ENCODE results near the gene MATN1.
A peak's percentile ranks its signal among the peaks of the same experiment; 100 is the strongest.

Gene MATN1

DNA sequence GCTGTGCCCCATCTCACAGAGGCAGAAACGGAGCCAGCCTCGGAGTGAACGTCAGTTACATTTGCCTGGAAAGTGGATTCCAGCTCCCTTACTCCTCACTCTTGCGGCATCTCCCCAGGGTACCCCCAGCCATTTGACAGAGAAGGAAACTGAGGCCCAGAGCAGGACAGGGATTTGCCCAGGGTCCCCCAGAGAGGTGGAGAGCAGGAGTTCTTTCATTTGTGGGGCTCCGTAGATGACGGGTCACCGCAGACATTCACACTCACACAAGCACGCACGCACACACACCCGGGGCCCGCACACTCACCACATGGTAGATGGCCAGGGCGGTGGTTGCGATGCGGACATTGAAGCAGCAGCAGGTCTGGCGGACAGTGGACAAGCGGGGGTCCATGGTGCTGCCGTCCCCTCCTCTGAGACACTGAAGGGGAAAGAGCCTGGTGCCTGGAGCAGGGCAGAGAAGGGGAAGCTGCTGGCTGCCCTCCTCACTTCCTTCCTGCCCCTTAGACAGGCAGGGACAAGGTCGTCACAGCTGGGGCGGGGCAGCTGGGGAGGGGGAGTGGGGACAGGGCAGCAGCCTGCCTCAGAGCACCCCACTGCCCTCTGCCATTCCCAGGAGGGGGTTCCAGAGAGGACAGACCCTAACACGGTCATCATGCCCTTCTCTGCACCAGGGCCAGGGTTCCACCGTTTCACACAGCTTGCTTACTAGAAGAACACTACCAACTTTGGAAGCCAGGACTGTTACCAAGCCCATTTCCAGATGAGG is 34.2 kb upstream of the MATN1 start, which contains the start of gene LAPTM5:
Gene LAPTM5 (minus strand): TSS at position 423 of the 769 bp plus-strand sequence. CDS start 29 bp downstream, at position 394.
- no peak for DNase-seq (ENCODE audit: low read depth in 2 of 2)

DNA sequence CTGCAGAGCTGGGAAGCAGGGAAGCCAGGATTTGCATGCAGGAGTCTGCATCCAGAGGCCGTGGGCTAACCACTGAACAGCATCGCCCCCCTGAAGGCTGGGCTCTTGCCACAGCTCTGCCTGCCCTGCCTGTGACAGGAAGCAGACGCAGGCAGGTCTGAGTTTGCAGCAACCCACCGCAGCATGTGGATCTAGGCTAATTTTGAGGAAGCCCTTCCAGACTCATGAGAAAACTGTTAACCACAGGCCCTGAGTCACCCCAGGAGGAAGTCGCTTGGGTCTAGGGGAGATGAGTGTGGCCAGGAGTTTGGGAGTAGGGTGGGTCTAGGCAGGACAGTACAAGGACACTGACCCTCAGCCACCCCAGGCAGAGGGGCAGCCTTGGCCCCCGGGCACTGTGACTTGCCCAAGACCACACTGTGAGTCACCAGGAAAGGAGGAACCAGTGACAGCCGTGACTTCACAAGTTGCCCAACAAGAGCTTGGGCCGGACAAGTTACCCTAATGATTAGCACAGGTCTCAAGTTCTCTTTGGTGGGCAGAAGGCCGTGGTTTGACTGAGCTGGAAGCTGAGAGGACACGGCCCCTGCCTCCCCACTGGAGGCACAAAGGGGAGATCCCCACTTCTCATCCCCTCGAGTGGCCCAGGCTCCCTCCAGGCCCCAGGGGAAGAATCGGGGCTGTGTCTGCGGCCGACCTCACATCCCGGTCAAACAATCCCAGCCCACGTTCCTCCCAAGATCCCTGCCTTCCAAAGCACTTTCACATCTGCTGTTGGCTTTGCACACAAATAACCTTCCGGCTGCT is 33.4 kb upstream of the MATN1 start:
- DNase-seq (ENCODE audit: low read depth in 2 of 2): peak in 1 of 2 donors; percentile 64

DNA sequence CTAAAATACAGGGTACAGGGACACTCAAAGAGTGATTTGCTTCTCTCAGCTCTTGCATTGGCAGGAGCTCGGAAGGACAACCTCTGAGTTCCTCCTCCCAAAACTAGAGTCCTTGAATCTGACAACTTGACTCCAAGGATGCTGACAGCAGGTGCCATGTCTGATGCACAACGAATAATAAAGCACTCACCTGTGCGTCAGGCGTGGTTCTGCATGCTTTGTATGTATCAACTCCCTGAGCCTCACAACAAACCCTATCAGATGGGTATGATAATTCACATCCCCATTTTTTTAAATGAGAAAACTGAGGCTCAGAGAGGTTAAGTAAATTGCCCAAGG is 32.8 kb upstream of the MATN1 start:
- DNase-seq (ENCODE audit: low read depth in 2 of 2): no peak

DNA sequence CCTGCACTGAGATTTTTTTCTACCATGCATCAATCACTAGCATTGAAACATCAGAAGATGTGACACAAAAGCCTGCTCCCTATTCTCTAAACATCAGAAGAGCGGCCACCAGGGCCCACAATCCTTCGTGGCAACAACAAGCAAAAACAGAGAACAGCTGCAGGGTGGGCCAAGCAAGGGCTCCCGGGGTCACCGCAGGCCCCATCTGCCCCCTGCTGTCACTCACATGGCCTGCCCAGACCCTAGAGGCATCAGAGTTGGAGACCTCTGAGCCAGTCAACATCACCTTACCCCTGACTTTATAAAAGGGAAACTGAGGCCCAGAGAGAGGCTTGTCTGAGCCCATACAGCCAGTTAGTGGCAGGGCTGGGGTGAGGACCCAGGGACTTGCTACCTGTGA is 32.4 kb upstream of the MATN1 start:
- DNase-seq (ENCODE audit: low read depth in 2 of 2): no peak

DNA sequence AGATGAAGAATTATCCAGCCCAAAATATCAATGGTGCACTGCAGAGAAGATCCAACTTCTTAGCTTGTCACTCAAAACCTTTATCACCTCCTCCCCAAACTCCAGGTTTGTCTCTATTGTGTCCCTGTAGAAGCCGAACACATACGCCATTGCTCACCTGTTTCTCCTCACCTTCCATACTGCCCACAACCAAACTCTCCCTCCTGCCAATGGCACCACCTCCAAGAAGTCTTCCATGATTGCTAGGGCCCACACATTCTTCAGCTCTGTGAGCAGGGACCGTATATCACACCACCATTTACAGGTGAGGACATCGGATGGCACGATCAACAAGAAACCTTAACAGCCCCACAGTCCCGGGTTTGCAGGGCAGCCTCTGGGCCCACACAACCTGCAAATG is 31.9 kb upstream of the MATN1 start:
- DNase-seq (ENCODE audit: low read depth in 2 of 2): no peak

DNA sequence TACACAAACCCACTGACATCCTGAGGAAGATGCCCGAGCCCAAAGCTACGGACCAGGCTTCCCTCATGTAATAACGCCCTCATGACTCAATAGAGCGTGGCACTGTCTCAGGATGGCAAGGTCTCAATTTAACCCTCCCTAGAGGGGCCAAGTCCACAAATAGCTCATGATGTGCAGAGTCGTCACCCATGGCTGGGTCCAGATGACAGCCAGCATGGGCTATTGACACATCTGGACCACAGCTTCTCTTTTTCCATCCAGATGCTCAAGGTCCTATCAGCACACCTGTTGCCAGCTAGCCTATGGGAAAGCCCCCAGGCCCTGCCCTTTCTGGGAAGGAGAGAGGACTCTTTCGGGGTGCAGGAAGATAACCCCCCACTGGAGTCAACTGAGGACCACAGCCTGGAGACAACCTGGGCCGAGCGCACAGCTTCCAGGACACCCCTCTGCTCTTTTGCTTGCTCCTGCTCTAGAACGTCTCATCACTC is 31.3 kb upstream of the MATN1 start:
- no peak for DNase-seq (ENCODE audit: low read depth in 2 of 2)

DNA sequence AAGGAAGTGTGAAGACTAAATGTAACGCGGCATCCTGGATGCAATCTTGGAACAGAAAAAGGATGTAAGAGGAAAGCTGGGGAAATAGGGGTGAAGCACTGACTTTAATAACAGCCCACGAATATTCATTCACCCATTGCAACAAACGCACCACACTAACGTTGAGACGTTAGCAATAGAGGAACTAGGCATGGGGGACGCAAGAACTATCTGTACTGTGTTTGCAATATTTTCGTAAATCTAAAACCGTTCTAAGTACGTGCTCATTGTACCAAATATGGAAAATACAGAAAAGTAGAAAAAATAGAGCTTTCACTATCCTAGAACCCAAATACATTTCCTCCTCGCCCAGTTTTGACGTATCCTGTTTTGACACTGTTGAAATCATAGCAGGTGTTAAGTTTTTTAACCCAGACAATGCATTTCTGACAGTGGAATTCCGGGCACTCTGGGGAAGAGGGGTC is 30.3 kb upstream of the MATN1 start:
- no peak for DNase-seq (ENCODE audit: low read depth in 2 of 2)

DNA sequence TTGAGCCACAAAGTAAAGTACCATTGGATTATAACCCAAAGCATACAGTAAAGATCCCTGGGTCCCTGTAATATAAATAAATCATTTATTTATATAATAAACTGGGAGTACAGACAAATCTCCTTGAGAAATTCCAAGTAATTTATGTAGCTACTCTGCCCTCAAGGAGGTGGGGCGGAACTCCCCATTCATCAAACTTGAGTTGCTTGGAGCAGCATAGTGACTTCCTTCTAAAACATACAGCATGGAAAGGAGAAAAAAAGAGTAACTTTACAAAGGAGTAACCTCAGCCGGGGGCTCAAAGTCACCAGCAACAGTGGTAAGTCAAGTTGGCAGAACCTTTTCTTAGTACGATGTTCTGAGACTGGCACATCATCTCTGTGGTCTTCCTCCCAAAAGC is 29.7 kb upstream of the MATN1 start:
- DNase-seq (ENCODE audit: low read depth in 2 of 2): no peak

DNA sequence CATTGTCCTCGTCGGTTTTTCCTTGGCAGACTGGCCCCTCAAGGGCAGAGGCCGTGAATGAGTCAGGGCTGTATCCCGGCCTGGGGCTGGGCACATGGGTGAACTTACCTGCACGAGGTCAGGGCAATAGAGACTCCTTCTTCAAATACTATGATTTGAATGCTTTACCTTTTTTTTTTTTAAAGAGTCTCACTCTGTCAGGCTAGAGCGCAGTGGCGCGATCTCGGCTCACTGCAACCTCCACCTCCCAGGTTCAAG is 29.2 kb upstream of the MATN1 start:
- DNase-seq (ENCODE audit: low read depth in 2 of 2): no peak

DNA sequence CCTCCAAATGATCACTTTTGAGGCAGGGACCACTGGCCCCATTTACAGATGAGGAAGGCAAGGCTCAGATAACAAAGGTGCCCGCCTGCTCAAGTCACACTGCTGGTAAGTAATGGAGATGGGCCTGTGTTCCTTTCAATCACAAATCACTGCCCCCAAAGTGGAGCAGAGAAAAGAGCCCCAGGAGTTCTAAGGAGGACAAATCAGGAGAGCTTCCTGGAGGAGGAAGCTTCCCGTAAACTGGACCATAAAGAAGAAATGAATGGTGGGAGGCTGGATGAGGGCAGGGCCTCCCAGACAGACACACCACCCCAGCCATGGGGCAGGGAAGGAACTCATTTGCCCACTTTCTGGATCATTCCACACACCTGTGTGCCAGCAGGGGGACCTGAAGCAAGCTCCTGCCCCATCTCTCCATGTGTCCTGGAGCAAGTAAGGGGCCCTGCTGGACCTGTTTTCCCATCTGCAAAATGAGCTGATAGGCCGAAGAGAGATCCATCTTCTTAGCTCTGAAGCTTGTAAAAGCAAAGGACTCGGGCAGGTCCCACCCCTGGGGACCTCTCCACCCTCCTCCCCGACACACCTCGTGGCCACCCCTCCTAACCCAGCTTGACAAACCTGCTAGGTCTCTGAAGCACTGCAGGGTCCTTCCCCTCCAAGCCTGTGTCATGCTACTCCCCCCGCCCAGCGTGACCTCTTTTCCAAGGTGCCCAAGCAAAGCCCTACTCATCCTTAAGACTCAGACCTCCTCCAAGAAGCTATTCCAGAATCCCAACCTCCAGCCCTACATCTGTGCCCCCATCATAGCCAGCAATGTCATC is 28.7 kb upstream of the MATN1 start:
- DNase-seq (ENCODE audit: low read depth in 2 of 2): no peak

DNA sequence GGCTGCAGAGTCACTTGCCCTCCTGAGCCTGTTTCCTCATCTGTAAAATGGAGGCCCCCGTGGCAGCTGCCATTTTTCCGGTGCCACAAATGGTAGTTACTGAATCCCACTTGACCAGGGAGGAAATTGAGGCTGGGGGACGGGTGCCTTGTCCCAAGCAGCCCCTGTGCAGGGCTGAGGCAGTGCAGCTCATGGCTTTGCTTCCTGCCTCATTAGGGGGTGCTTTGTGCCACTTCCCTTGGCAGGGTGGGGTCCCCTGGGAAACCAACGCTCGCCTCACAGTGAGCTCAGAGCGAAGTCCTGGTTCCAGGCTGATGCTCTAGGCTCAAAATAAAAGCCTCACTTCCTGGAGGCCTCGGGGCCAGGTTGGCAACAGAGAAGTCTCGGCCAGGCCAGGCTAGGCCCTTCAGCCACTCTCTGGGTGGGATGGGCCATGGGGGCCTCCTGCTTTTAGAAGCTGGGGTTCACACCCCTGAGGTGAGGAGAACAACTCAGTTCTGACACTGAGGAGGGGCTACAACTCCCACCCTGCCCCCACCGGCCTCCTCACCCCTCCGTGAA is 27.4 kb upstream of the MATN1 start:
- DNase-seq (ENCODE audit: low read depth in 2 of 2): no peak

DNA sequence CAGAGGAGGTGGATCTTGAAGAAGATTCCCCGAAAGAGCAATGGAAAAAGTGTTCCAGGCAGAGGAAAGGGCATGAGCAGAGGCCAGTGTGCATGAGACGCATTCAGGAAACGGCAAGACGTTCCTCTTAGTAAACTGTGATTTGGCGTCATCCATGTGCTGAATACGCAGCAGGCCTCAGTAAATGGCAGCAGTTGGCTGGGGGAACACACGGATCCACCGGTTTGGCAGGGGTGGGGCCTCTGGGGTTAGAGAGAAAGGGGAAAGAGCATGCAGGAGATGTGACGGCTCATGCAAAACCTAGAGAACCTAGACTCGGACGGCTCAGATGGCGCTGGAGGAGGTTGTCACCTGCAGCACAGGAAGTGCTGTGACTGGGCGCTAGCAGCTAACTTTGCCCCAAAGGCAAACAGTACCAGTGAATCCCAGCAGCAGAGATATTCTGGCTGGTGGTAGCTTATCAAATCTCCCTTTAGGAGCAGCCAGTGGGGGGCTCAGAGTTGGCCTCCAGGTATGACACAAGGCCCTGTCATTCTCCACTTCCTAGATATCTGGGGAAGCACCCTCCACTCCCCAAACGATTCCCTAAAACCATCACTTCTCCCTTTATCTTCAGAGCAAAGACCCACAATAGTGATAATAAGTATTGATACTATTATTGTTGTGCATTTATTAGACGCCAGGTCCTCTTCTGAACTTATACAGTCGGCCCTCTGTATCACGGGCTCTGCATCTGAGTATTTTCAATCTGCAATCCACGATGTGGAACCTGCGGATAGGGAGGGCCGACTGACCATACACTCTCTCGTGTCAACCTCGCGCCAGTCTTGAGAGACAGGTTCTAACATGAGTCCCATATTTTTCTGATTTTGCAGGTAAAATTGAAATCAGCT is 26.6 kb upstream of the MATN1 start:
- DNase-seq (ENCODE audit: low read depth in 2 of 2): no peak

DNA sequence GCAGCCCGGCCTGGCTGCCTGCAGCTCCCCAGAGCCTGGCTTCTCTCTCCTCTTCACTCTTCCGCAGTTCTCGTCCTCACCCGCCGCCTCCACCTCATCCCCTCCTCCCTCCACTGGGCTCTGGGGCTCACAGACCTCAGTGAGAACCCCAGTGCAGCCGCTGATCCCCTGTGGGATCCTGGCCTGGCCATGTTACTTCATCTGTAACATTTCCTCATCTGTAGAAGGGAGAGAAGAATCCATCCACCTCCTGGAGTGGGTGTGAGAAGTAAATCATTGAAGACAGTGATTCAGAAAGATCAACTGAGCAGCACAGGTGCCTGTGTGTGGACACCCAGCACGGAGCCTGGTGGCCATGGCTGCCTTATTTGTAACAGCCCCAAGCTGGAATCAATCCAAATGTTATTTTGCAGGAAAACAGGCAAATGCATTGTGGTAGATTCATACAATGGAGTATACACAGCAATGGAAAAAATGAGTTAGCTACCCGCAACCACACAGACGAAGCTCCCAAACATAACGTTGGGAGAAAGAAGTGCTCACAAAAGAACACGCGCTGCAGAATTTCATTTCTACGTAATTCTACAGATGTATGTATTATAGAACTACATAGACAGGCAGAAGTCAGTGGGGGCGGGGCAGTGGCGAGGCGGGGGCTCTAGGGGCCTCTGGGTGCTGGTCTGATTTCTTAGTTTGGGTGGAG is 25.5 kb upstream of the MATN1 start:
- DNase-seq (ENCODE audit: low read depth in 2 of 2): no peak

DNA sequence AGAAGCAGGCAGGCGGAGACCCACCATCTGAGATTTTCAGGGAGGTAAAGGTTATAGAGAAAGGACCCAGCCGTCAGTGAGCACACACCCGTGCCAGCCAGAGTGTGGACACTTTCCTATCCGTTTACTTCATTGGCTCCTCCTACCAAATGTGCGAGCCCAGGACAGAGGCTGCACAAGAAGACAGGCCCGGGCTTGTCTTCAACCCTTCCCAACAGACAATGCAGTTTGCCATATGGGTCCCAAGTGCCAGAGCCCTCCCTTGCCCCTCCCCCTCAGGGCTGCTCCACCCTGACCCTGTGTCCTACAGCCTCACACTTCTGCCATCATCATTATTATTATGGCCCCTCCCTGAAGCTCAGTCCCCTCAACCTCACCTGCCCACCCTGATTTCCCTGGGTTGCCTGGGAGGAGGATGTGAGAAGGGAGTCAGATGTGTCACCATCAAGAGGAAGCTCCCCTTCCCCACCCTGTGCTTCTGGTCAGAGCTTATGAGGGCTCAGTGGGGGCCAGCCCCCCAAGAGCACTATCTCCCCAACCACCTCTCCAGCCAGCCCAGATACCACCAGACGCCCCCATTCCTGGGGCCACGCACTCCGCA is 24.8 kb upstream of the MATN1 start:
- no peak for DNase-seq (ENCODE audit: low read depth in 2 of 2)

DNA sequence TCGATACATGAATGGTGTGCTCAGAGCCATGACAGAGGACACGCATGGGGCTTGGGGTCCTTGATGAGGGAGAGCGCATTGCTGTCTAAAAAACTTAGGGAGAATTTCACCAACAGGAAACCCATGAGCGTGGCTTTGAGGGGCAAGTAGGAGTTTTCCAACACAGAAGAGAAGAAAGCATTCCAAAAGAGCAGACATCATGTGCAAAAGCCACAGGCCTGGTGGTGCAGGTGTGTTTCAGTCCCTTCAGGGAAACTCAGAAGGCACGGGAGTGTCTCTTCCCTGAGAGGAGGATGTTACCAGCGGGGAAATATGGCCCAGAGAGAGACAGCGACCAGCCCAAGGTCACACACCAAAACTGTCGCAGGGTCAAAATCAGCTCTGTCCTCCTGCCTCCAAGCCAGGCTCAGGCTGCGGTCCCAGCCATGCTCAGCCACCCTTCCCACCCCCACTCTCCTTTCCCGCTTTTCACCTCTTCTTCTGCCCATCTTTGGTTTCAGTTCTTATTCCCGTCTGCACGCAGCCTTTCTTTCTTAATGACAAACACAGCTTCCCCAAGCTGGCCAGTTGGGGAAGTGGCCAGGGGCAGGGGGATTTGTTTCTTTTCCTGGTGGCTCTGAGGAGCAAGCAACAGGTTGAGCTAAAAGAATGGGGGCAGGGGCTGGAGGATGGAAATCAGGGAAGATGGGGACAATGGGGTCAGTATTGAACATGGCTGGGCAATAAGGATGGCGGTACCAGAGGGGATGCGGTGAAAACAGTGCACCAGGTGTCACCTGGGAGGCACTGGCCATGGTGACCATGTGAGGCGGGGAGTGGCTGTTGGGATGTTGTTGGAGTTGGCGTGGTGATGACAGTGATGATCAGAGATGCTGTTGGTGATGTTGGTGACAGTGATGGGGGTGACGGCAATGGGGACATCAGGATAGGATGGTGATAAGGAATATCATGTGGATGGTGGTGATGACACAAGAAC is 23.9 kb upstream of the MATN1 start:
- no peak for DNase-seq (ENCODE audit: low read depth in 2 of 2)

DNA sequence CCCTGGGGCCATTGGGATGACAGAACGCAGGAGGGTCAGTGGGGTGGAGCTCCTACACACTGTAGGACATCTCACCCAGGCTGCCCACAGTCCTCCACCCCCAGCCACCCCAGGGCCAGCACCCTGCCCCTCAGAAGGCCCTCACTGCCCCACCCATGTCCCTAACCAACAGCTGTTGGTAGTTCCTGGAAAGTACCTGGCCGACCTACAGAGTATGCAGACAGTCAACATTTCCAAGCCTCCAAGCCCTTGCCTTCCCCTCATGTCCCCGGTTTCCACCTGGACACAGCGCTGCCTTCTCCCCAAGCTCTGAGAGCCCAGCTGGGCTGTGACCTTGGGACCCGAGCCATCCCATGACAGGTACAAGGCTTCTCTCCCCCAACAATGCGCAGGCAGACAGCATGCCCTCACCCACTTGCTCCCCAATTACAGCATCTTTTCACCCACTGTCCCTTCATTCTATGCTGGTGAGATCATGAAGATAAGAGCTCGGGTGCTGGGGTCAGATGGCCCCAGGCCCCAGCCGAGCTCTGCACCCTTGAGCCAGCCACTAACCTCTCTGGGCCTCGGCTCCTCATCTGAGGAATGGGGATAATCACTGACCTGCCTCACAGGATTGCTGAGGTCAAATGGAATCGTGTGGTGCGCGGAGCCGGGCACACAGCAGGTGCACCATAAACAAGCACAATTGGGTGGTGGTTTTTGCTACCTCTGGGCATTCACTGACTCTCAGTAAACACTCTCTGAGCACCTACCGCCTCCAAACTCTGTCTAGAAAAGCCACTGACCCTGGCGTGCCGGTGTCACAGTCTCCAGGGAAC is 23.0 kb upstream of the MATN1 start:
- DNase-seq (ENCODE audit: low read depth in 2 of 2): no peak

DNA sequence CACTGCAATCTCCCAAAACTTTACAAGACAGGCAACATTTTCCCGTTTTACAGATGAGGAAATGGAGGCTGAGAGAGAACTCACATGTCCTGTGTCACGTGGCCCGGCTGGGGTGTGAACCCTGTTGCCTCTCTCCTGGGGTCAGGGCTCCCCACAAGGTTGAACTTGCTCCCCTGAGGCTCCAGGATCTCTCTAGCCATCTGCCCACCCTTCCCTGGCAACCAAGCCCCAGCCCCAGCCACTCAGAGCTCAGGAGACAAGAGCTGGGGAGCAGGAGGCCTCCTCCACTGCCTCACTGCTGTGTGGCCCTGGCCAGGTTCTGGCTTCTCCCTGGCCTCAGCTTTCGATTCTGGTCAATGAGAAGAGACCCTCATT is 22.4 kb upstream of the MATN1 start:
- no peak for DNase-seq (ENCODE audit: low read depth in 2 of 2)
